GM12873 (cell line): Measurements from ENCODE around the gene INF2.

Experiments
- CTCF ChIP-seq: IDR thresholded peaks from 2 replicates; pipeline ENCODE4 v1.5.1; 2012; ENCODE audit warnings: low read depth, mild to moderate bottlenecking, moderate library complexity, low read length, control low read depth; ENCODE audit not compliant: insufficient read depth; ENCODE audit errors: missing control alignments

The INF2 gene

GRCh38 chr14:104723651-104724406 lies 34.4 kb downstream of the INF2 start, which contains the start of gene ADSS1:
Gene ADSS1, plus strand, starts transcription at chr14:104724229. Its CDS starts 42 bp downstream, at chr14:104724271.
- TF ChIP-seq CTCF: peak; percentile 98

GRCh38 chr14:104724407-104724980 lies 35.1 kb downstream of the INF2 start:
- TF ChIP-seq CTCF: no peak

GRCh38 chr14:104724981-104725771 lies 35.8 kb downstream of the INF2 start:
- TF ChIP-seq CTCF: peak; percentile 19

GRCh38 chr14:104725772-104726548 lies 36.5 kb downstream of the INF2 start:
- no peak for TF ChIP-seq CTCF

DNA sequence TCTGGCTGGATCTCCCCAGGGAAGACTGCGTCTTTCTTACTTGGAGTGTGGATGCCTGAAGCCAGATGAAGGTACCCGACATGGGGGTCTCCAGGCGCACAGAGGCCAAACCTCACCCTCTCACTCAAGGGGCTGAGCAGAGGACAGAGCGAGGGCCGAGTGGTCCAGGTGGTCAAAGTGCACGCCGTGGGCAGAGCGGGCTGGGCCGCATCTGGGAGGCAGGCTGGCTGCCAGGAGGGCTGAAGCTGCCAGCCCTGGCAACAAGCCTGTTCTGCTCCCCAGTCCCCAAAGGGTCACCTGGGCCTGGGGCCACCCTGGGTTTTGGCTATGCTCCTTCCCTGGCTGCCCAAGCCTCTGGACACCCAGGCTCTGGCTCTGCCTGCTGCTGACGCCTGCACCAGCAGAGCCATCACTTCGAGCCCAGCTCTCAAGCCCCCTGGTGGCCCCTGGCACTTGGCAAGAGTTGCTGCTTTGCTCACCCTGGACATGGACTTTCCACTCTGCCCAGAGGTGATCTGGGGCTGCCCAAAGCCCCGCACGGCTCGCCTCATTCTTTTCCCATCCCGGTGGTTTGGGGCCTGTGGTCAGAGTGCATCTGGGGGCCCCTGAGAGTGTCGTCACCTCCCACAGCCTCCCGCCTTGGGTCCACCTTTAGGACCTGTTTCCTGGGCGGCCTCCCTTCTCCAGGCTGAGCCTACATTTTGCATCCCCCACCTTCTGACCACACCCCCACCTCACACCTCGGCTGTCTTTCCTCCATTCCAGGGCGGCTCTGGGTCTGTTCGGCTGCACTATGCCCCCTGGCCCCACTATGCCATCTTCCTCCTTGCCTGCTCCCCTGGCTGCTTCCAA lies 37.4 kb downstream of the INF2 start:
- peak; percentile 25 for TF ChIP-seq CTCF

- no peak for TF ChIP-seq CTCF
These were observed 39.2 kb downstream of the INF2 start for GRCh38 chr14:104728631-104729030.
